Liver (tissue), 9 donors: ENCODE results near the gene SAMD8. TPM values are rescaled to one million over a fixed set of nuclear protein-coding genes. Genes with fewer than 3 reads are reported as not detected.

ENCODE experiments used
- DNase-seq: peaks from one replicate; pipeline ENCODE4 v3.0.0-alpha.2; 2017; ENCODE audit warnings: low spot score
- H3K27ac ChIP-seq, 2 donors: one replicate each; pipeline ENCODE4 v1.7.0; 2013; ENCODE audit warnings: inconsistent platforms in 2 of 2, low read length in 2 of 2, control low read depth in 1 of 2, low read depth in 1 of 2, mild to moderate bottlenecking in 1 of 2
- H3K27me3 ChIP-seq, 4 donors: one replicate each; pipeline versions ENCODE4 v1.6.1 to v1.7.0; 2013; ENCODE audit warnings: low read length in 3 of 4, inconsistent platforms in 1 of 4, mild to moderate bottlenecking in 1 of 4, moderate library complexity in 1 of 4; ENCODE audit not compliant: control insufficient read depth in 4 of 4, insufficient read depth in 4 of 4
- H3K36me3 ChIP-seq, 4 donors: one replicate each; pipeline versions ENCODE4 v1.6.1 to v1.7.0; 2013; ENCODE audit warnings: low read length in 3 of 4, mild to moderate bottlenecking in 3 of 4, low read depth in 1 of 4, moderate library complexity in 1 of 4; ENCODE audit not compliant: control insufficient read depth in 4 of 4, insufficient read depth in 3 of 4
- H3K4me1 ChIP-seq, 4 donors: one replicate each; pipeline versions ENCODE4 v1.6.1 to v1.7.0; 2013; ENCODE audit warnings: low read length in 3 of 4, mild to moderate bottlenecking in 3 of 4, moderate library complexity in 1 of 4; ENCODE audit not compliant: control insufficient read depth in 4 of 4, insufficient read depth in 4 of 4
- H3K4me3 ChIP-seq, 3 donors: one replicate each; pipeline versions ENCODE4 v1.6.1 to v1.7.0; 2013; ENCODE audit warnings: low read length in 3 of 3, control low read depth in 1 of 3, low read depth in 1 of 3, mild to moderate bottlenecking in 1 of 3
- H3K9ac ChIP-seq, 2 donors: one replicate each; pipeline ENCODE4 v1.7.0; 2013; ENCODE audit warnings: low read length in 2 of 2, mild to moderate bottlenecking in 2 of 2, moderate library complexity in 2 of 2, control low read depth in 1 of 2, low read depth in 1 of 2
- H3K9me3 ChIP-seq, 4 donors: one replicate each; pipeline versions ENCODE4 v1.6.1 to v1.7.0; 2013; ENCODE audit warnings: low read length in 3 of 4; ENCODE audit not compliant: control insufficient read depth in 4 of 4
- ATF3 ChIP-seq: IDR thresholded peaks from 2 replicates; pipeline ENCODE4 v1.6.1; 2016; ENCODE audit warnings: antibody characterized with exemption
- EGR1 ChIP-seq, 2 donors: IDR thresholded peaks; 2 replicates each; pipeline ENCODE4 v1.6.1; 2016 to 2018; ENCODE audit warnings: antibody characterized with exemption in 2 of 2, low read depth in 2 of 2
- FOXA1 ChIP-seq: IDR thresholded peaks from 2 replicates; pipeline ENCODE4 v1.6.1; 2016; ENCODE audit warnings: antibody characterized with exemption
- FOXA2 ChIP-seq: IDR thresholded peaks from 2 replicates; pipeline ENCODE4 v1.6.1; 2016; ENCODE audit warnings: antibody characterized with exemption
- GABPA ChIP-seq, 2 donors: IDR thresholded peaks in 1 of 2; conservative IDR thresholded peaks in 1 of 2; 2 replicates each; pipeline ENCODE4 v1.6.1; 2016; ENCODE audit warnings: antibody characterized with exemption in 2 of 2, mild to moderate bottlenecking in 1 of 2, moderate library complexity in 1 of 2
- HNF4A ChIP-seq, 2 donors: conservative IDR thresholded peaks; 2 replicates each; pipeline ENCODE4 v1.6.1; 2016; ENCODE audit warnings: antibody characterized with exemption in 2 of 2, mild to moderate bottlenecking in 2 of 2
- HNF4G ChIP-seq: IDR thresholded peaks from 2 replicates; pipeline ENCODE4 v1.6.1; 2016; ENCODE audit warnings: antibody characterized with exemption
- JUND ChIP-seq, 2 donors: IDR thresholded peaks; 2 replicates each; pipeline ENCODE4 v1.6.1; 2016; ENCODE audit warnings: antibody characterized with exemption in 2 of 2
- MAX ChIP-seq: IDR thresholded peaks from 2 replicates; pipeline ENCODE4 v1.6.1; 2016; ENCODE audit warnings: antibody characterized with exemption
- NR2F2 ChIP-seq: IDR thresholded peaks from 2 replicates; pipeline ENCODE4 v1.6.1; 2016; ENCODE audit warnings: antibody characterized with exemption
- RAD21 ChIP-seq, 2 donors: IDR thresholded peaks; 2 replicates each; pipeline ENCODE4 v1.6.1; 2016; ENCODE audit warnings: antibody characterized with exemption in 2 of 2, mild to moderate bottlenecking in 2 of 2
- RXRA ChIP-seq, 2 donors: IDR thresholded peaks; 2 replicates each; pipeline ENCODE4 v1.6.1; 2017 to 2018; ENCODE audit warnings: antibody characterized with exemption in 2 of 2, mild to moderate bottlenecking in 1 of 2
- YY1 ChIP-seq: IDR thresholded peaks from 2 replicates; pipeline ENCODE4 v1.6.1; 2016; ENCODE audit warnings: antibody characterized with exemption, mild to moderate bottlenecking
- WGBS: extraction: QIAGEN DNeasy Blood & Tissue Kit; methylation state at CpG from one replicate; pipeline ENCODE4 v1.1.7; 2013; 5-methylcytosine and 5-hydroxymethylcytosine counted together
- polyA plus RNA-seq, 2 donors: library from polyadenylated mRNA; stranded (reverse) in 1 of 2; unstranded in 1 of 2; fragments of 200-250 nt in 1 of 2; fragments of >200 nt in 1 of 2; fragmentation: Nextera tagmentation in 1 of 2; extraction: Ambion mirVana in 1 of 2; gene quantifications; one replicate each; pipeline versions ENCODE4 v1.2.1 to v1.2.3, GENCODE V29; 2013 to 2015
- total RNA-seq, 2 donors: library from RNA; depleted of rRNA; stranded (reverse); fragments of >200 nt; gene quantifications; one replicate each; pipeline ENCODE4 v1.2.3, GENCODE V29; 2014
- TF ChIP-seq, protein P1 (sequence below): IDR thresholded peaks from 2 replicates; pipeline ENCODE4 v1.6.1; 2016; ENCODE audit warnings: antibody characterized with exemption, mild to moderate bottlenecking
- TF ChIP-seq, protein P2 (sequence below): IDR thresholded peaks from 2 replicates; pipeline ENCODE4 v1.6.1; 2016; ENCODE audit warnings: antibody characterized with exemption
- TF ChIP-seq, protein P3 (sequence below): fragments of 150-350 bp; IDR thresholded peaks from 2 replicates; pipeline ENCODE4 v1.5.1; 2017; ENCODE audit warnings: improper control_type of control experiment, low read depth, low read length; ENCODE audit not compliant: missing input control
- donor health status: healthy.
- donor health status: healthy.
- donor health status: healthy.
- donor health status: healthy.
- donor health status: healthy.

The SAMD8 gene
- total and polyA plus RNA-seq, 4 donors: 2.8 to 10.3 (median 4.1) TPM

DNA sequence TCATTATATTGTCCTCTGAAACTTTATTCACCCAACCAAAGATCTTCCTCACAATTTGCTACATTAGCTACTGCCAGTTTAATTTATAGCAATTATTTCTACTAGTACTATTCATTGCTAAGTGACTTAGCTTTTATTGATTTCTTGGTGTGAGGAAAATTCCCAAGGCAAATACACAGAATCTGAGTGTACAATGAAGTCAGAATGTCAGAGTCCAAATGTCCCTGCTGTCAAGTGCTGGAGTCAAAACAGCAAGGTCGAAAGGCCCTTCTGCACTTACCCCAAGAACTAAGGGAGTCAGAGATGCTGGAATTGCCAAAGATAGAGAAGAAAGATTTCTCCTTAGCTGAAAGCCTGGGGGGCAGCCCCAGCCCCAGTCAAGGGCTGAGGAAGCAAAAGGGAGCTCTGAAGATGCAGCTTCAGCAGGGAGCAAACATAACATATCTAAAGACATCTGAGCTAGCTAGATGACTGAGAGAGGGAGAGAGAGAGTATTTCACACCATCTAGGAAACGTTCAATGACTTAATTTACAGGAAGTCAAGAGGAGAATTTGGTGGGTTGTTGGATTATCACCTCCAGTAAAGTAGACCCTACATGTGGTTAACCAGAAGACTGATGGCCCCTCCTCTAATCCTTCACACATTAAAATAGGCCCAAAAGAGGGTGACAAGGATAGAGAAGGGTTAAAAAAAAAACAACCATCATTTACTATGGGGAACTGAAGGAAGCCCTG, 36.6 kb upstream of the SAMD8 start:
- H3K9ac ChIP-seq: no peak overlapping the region
- TF ChIP-seq HNF4A (conservative IDR thresholded peaks at IDR 0.05) (peak; percentile 18 to 53), HNF4G (no peak)
- no peaks in the 10 kb centered on the region for H3K4me1 ChIP-seq
- no peaks in the 10 kb centered on the region for H3K9me3 ChIP-seq
- no peaks in the 10 kb centered on the region for H3K27me3 ChIP-seq
- H3K36me3 ChIP-seq: no peaks in the 10 kb centered on the region
- no peak for DNase-seq
- no peak overlapping the region for H3K4me3 ChIP-seq
- H3K27ac ChIP-seq: no peak overlapping the region
- WGBS: 40% methylated on average over 2 of the region's 2 CpGs

- Histone ChIP-seq H3K27ac (no peak overlapping the region), H3K4me3 (no peak overlapping the region), H3K36me3 (no peaks in the 10 kb centered on the region), H3K9ac (no peak overlapping the region), H3K9me3 (peaks cover 0 to under 1% (median under 1%) of the 10 kb centered on the region in 4 donors), H3K27me3 (no peaks in the 10 kb centered on the region), H3K4me1 (no peaks in the 10 kb centered on the region)
- DNase-seq: no peak
- TF ChIP-seq, protein P1, sequence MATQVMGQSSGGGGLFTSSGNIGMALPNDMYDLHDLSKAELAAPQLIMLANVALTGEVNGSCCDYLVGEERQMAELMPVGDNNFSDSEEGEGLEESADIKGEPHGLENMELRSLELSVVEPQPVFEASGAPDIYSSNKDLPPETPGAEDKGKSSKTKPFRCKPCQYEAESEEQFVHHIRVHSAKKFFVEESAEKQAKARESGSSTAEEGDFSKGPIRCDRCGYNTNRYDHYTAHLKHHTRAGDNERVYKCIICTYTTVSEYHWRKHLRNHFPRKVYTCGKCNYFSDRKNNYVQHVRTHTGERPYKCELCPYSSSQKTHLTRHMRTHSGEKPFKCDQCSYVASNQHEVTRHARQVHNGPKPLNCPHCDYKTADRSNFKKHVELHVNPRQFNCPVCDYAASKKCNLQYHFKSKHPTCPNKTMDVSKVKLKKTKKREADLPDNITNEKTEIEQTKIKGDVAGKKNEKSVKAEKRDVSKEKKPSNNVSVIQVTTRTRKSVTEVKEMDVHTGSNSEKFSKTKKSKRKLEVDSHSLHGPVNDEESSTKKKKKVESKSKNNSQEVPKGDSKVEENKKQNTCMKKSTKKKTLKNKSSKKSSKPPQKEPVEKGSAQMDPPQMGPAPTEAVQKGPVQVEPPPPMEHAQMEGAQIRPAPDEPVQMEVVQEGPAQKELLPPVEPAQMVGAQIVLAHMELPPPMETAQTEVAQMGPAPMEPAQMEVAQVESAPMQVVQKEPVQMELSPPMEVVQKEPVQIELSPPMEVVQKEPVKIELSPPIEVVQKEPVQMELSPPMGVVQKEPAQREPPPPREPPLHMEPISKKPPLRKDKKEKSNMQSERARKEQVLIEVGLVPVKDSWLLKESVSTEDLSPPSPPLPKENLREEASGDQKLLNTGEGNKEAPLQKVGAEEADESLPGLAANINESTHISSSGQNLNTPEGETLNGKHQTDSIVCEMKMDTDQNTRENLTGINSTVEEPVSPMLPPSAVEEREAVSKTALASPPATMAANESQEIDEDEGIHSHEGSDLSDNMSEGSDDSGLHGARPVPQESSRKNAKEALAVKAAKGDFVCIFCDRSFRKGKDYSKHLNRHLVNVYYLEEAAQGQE: no peak
- no peak for TF ChIP-seq RAD21 (IDR thresholded peaks at IDR 0.05)
- no peak for TF ChIP-seq NR2F2
- no peak for TF ChIP-seq RXRA (IDR thresholded peaks at IDR 0.05)
- TF ChIP-seq FOXA2: no peak
- TF ChIP-seq GABPA (IDR thresholded peaks at IDR 0.05 in 1 of 2, conservative IDR thresholded peaks at IDR 0.05 in 1 of 2): no peak
- no peak for TF ChIP-seq HNF4G
- TF ChIP-seq, protein P2, sequence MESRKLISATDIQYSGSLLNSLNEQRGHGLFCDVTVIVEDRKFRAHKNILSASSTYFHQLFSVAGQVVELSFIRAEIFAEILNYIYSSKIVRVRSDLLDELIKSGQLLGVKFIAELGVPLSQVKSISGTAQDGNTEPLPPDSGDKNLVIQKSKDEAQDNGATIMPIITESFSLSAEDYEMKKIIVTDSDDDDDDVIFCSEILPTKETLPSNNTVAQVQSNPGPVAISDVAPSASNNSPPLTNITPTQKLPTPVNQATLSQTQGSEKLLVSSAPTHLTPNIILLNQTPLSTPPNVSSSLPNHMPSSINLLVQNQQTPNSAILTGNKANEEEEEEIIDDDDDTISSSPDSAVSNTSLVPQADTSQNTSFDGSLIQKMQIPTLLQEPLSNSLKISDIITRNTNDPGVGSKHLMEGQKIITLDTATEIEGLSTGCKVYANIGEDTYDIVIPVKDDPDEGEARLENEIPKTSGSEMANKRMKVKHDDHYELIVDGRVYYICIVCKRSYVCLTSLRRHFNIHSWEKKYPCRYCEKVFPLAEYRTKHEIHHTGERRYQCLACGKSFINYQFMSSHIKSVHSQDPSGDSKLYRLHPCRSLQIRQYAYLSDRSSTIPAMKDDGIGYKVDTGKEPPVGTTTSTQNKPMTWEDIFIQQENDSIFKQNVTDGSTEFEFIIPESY: no peak
- no peak for TF ChIP-seq FOXA1
- no peak for TF ChIP-seq JUND (IDR thresholded peaks at IDR 0.05)
- WGBS: 94% methylated on average over 6 of the region's 6 CpGs
These were observed 35.1 kb upstream of the SAMD8 start for GRCh38 chr10:75076348-75076747.

GRCh38 chr10:75079436-75080083, 31.9 kb upstream of the SAMD8 start:
- Histone ChIP-seq H3K36me3 (no peaks in the 10 kb centered on the region), H3K27ac (no peak overlapping the region), H3K9me3 (peaks cover 0 to 3% (median 2%) of the 10 kb centered on the region in 4 donors), H3K4me3 (no peak overlapping the region), H3K9ac (no peak overlapping the region), H3K4me1 (no peaks in the 10 kb centered on the region), H3K27me3 (no peaks in the 10 kb centered on the region)
- no peak for DNase-seq
- 79% methylated on average over 9 of the region's 9 CpGs for WGBS
- TF ChIP-seq, protein P3, sequence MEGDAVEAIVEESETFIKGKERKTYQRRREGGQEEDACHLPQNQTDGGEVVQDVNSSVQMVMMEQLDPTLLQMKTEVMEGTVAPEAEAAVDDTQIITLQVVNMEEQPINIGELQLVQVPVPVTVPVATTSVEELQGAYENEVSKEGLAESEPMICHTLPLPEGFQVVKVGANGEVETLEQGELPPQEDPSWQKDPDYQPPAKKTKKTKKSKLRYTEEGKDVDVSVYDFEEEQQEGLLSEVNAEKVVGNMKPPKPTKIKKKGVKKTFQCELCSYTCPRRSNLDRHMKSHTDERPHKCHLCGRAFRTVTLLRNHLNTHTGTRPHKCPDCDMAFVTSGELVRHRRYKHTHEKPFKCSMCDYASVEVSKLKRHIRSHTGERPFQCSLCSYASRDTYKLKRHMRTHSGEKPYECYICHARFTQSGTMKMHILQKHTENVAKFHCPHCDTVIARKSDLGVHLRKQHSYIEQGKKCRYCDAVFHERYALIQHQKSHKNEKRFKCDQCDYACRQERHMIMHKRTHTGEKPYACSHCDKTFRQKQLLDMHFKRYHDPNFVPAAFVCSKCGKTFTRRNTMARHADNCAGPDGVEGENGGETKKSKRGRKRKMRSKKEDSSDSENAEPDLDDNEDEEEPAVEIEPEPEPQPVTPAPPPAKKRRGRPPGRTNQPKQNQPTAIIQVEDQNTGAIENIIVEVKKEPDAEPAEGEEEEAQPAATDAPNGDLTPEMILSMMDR: no peak
- TF ChIP-seq ATF3: no peak
- TF ChIP-seq EGR1 (IDR thresholded peaks at IDR 0.05; ENCODE audit: low read depth in 2 of 2): no peak
- no peak for TF ChIP-seq JUND (IDR thresholded peaks at IDR 0.05)
- no peak for TF ChIP-seq HNF4G
- no peak for TF ChIP-seq NR2F2
- no peak for TF ChIP-seq FOXA2
- no peak for TF ChIP-seq MAX
- TF ChIP-seq YY1: no peak
- TF ChIP-seq GABPA (IDR thresholded peaks at IDR 0.05 in 1 of 2, conservative IDR thresholded peaks at IDR 0.05 in 1 of 2): no peak
